GM21390 (cell line): Measurements from ENCODE around the gene CASP8AP2.
"Not testable (repeated sequence)": the region's sequence is repeated elsewhere in the genome, so short reads cannot be mapped to it uniquely, and the experiment has no call there.

ENCODE experiments used
- ATAC-seq: cut with Tn5 transposase; IDR thresholded peaks from one replicate; pipeline ENCODE4 v1.9.1; 2021; ENCODE audit not compliant: unreplicated experiment

CASP8AP2 gene

GRCh38 chr6:89886378-89887120 is 56.9 kb downstream of the CASP8AP2 start:
- ATAC-seq = no peak

- no peak for ATAC-seq
These were observed 57.9 kb downstream of the CASP8AP2 start for GRCh38 chr6:89887452-89888137.

- ATAC-seq = no peak
These were observed 58.4 kb downstream of the CASP8AP2 start for GRCh38 chr6:89888138-89888514.

GRCh38 chr6:89888871-89889270 is 59.2 kb downstream of the CASP8AP2 start:
- no peak for ATAC-seq

GRCh38 chr6:89890845-89891528 is 61.3 kb downstream of the CASP8AP2 start:
- not testable (repeated sequence) for ATAC-seq

- ATAC-seq = not testable (repeated sequence)
These were observed 62.9 kb downstream of the CASP8AP2 start for GRCh38 chr6:89892577-89892976.

GRCh38 chr6:89894169-89894568 is 64.5 kb downstream of the CASP8AP2 start, which contains the start of gene GJA10:
Gene GJA10 (plus strand): TSS chr6:89894469. CDS start chr6:89894469, 0 bp downstream.
- no peak for ATAC-seq

- no peak for ATAC-seq
These were observed 65.7 kb downstream of the CASP8AP2 start for GRCh38 chr6:89895276-89895874.

- not testable (repeated sequence) for ATAC-seq
These were observed 80.6 kb downstream of the CASP8AP2 start for GRCh38 chr6:89910001-89910901.

GRCh38 chr6:89910902-89911240 is 81.2 kb downstream of the CASP8AP2 start:
- ATAC-seq = no peak

- no peak for ATAC-seq
These were observed 86.6 kb downstream of the CASP8AP2 start for GRCh38 chr6:89916136-89916920.

GRCh38 chr6:89917216-89917615 is 87.5 kb downstream of the CASP8AP2 start:
- no peak for ATAC-seq

- ATAC-seq = no peak
These were observed 88.2 kb downstream of the CASP8AP2 start for GRCh38 chr6:89917801-89918366.
